Ectodermal cell (in vitro differentiated cells): Measurements from ENCODE around the gene AZI2.

ENCODE experiments used
- H3K27ac ChIP-seq: 2 replicates; pipeline ENCODE4 v1.7.0; 2013; ENCODE audit warnings: mild to moderate bottlenecking, low read depth, low read length; ENCODE audit not compliant: insufficient read depth, poor library complexity, severe bottlenecking
- H3K27me3 ChIP-seq: 2 replicates; pipeline ENCODE4 v1.7.0; 2013; ENCODE audit warnings: mild to moderate bottlenecking, low read length; ENCODE audit not compliant: insufficient read depth, control insufficient read depth, poor library complexity, severe bottlenecking
- H3K36me3 ChIP-seq: one replicate; pipeline ENCODE4 v1.7.0; 2013; ENCODE audit warnings: low read length; ENCODE audit not compliant: control insufficient read depth, insufficient read depth
- H3K4me1 ChIP-seq: one replicate; pipeline ENCODE4 v1.7.0; 2013; ENCODE audit warnings: low read length; ENCODE audit not compliant: control insufficient read depth, insufficient read depth
- H3K4me3 ChIP-seq: 2 replicates; pipeline ENCODE4 v1.7.0; 2013; ENCODE audit warnings: low read depth, low read length, control low read depth; ENCODE audit not compliant: insufficient read depth
- H3K9me3 ChIP-seq: 2 replicates; pipeline ENCODE4 v1.7.0; 2013; ENCODE audit warnings: mild to moderate bottlenecking, low read length, moderate library complexity; ENCODE audit not compliant: control insufficient read depth
- WGBS, 2 experiments: methylation state at CpG; one replicate each; pipeline ENCODE4 v1.1.7; 2013; ENCODE audit warnings: missing lambda C conversion rate in 2 of 2; 5-methylcytosine and 5-hydroxymethylcytosine counted together

AZI2 gene

DNA sequence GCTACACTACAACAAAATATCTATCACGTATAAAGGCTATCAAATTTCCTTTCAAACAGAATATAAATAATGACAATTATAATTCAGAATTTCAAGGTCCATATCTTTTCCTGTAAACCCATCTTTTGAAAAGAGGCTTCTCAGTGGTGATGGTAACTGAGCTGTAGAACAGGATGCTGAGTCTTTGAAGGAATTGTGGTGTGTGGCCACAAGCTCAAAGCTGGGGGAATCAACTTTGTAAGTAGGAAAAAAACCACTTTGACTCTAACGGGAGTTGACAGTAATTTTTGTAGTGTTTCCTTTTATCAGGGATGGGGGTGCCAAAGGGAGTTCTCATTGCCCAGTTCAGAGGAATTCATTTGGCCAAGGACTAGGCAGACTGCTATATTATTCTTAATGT is 13.4 kb downstream of the AZI2 start:
- WGBS, 2 experiments: 96 to 100% methylated on average over 2 of the region's 2 CpGs
- no peaks in the 10 kb centered on the region for H3K9me3 ChIP-seq
- H3K4me3 ChIP-seq: no peak overlapping the region
- H3K27ac ChIP-seq: no peak overlapping the region
- H3K36me3 ChIP-seq: no peaks in the 10 kb centered on the region
- no peaks in the 10 kb centered on the region for H3K4me1 ChIP-seq
- no peaks in the 10 kb centered on the region for H3K27me3 ChIP-seq

DNA sequence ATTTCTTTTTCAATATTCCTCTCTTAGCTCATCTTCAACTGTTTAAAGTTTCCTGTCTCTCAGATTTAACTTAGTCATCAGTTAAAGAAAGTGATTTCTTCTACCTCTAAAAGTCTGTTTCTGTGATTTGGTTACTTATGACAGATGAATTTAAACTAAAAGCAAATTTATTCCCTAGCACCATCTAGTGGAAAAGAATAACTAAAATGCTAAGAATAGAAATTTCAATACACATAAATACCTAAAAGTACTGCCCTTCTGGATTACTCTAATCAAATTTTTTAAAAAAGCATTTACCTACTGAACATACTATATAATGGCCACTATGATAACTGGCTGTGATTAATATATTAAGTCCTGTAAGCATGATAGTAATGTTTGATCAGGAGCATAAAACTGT is 14.1 kb downstream of the AZI2 start:
- no peak overlapping the region for H3K4me3 ChIP-seq
- H3K27me3 ChIP-seq: no peaks in the 10 kb centered on the region
- no peak overlapping the region for H3K27ac ChIP-seq
- no peaks in the 10 kb centered on the region for H3K4me1 ChIP-seq
- H3K9me3 ChIP-seq: no peaks in the 10 kb centered on the region
- no peaks in the 10 kb centered on the region for H3K36me3 ChIP-seq

DNA sequence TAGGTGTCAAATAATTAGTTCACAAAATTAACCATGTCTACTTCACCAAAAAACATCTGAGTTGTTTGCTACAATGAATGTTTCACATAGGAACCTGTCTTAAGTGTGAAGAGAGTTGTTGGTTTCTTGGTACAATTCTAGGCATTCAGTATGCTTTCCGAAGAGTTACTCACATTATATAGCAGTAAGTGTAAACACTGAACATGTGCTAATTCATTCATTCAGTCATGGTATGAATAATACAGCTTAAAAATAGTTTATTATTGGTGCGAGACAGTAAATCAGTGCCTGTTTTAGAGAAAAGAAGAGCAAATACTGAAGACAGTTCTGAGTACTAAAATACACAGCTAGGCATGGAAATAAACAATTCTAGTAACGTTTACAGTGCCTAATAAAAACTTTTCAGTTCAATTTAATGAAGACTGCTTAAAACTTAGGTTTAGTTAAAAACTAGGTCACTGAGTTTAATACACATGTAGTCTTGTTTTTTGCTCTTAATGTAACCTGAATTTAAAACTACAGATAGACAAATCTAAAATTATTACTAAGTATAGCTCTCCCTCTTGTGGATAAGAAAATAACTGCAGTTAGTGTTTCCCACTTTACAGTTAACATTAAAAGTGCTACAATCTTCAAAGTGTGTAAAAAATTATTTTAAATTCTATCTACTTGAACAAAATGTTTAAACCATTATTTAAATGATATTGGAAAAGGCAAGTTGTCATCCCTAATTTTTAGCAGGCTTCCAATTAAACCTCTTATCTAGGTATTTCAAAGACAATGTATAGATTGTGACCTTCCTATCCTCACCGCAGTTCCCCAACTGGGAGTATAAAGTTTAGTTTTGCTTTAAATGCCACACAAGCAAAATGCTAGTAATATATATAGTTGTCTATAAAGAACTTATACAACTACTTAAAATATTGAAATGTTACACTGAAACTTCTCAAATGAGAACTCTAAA is 20.2 kb downstream of the AZI2 start:
- no peaks in the 10 kb centered on the region for H3K9me3 ChIP-seq
- H3K4me3 ChIP-seq: no peak overlapping the region
- no peak overlapping the region for H3K27ac ChIP-seq
- no peaks in the 10 kb centered on the region for H3K36me3 ChIP-seq
- 91 to 100% methylated on average over 1 to 2 of the region's 4 CpGs for WGBS, 2 experiments
- no peaks in the 10 kb centered on the region for H3K27me3 ChIP-seq
- H3K4me1 ChIP-seq: no peaks in the 10 kb centered on the region

DNA sequence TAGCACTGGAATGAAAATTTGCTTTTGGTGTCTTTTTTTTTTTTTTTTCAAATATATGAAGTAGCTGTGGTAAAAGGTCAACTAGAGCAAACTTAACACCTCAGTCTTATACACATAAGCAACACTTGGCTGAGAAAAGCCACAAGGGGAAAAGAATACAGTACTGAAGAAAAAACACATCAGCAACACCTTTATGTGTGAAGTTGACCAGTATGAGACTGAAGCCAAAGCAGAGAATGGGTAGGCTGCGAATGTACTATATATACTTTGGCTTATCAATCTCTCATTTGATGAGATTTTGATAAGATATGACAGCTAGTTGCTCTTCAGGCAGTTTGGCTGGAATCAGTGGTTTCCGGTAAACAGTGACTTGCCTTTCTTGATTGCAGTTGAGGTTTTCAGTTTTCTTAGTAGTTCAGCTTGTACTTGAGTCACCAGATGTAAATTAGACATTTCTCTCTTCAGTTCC is 22.1 kb downstream of the AZI2 start:
- no peaks in the 10 kb centered on the region for H3K9me3 ChIP-seq
- H3K4me3 ChIP-seq: no peak overlapping the region
- H3K27ac ChIP-seq: no peak overlapping the region
- no peaks in the 10 kb centered on the region for H3K27me3 ChIP-seq
- no peaks in the 10 kb centered on the region for H3K36me3 ChIP-seq
- WGBS, 2 experiments: 96 to 97% methylated on average over 2 of the region's 2 CpGs
- H3K4me1 ChIP-seq: no peaks in the 10 kb centered on the region

DNA sequence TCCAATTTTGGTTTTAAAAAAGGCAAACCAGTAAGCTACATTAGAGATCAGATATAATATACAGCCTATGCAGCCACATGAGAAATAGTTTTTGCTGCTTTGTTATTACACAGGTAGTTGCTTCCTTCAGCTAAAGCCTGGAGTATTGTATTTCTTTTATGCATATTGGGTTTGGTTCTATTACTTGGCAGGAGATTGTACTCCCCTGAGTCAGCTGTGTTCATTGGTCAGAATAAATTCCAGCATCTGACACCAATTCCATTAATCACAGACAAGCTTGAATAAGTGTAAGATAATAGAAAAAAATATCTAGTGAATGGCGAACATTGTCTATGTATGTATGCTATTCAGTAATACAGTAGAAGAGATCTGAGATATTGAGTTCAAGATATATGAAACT is 26.2 kb downstream of the AZI2 start:
- WGBS, 2 experiments: 83 to 100% methylated on average over 1 of the region's 1 CpG
- Histone ChIP-seq H3K36me3 (no peaks in the 10 kb centered on the region), H3K27me3 (no peaks in the 10 kb centered on the region), H3K9me3 (no peaks in the 10 kb centered on the region), H3K27ac (no peak overlapping the region), H3K4me1 (no peaks in the 10 kb centered on the region), H3K4me3 (no peak overlapping the region)

DNA sequence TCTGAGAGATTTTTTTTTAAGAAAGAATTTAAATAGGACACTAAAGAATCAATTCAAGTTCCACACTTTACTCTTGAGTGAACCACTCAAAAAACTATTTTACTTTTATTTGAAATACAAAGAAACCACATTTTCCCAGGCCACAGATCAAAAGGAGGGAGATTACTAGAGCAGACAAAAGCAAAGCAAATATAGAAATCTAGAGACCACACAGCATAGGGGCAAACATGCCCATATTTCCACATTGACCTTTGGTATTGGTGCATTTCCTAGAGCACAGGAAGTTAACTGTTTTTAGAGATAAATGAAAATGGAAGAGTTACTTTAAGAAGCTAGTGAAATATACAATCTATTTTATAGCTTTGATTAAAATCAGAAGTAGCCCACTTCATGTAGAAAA is 27.6 kb downstream of the AZI2 start:
- H3K27ac ChIP-seq: no peak overlapping the region
- no peaks in the 10 kb centered on the region for H3K9me3 ChIP-seq
- no peaks in the 10 kb centered on the region for H3K4me1 ChIP-seq
- no peak overlapping the region for H3K4me3 ChIP-seq
- no peaks in the 10 kb centered on the region for H3K27me3 ChIP-seq
- H3K36me3 ChIP-seq: no peaks in the 10 kb centered on the region

DNA sequence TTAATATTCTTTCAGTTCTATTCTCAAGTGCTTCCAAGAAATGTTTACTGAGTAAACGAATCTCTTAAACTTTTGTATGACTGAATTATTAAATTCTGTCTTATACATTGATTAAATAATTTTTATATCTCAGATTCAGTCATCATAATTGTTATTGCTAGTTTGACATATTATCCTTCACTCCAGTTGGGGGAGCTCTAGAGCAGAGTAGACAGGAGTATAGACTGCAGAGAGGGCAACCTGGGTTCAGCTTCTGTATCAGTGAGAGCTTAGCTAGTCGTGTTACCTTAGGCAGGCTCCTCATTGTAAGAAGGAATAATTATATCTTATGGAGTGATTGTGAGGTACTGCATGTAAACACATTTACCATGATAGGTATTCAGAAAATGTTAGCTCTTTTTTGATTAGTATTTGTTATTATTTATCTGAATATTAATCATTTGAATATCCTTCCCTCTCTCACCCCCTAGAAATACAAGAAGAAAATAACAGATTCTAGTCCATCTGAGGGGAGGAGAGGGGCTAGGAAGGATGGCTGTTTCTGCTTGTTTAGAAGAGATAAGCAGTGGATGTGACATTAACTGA is 31.1 kb downstream of the AZI2 start:
- Histone ChIP-seq H3K4me3 (no peak overlapping the region), H3K27ac (no peak overlapping the region), H3K27me3 (no peaks in the 10 kb centered on the region), H3K36me3 (no peaks in the 10 kb centered on the region), H3K4me1 (no peaks in the 10 kb centered on the region), H3K9me3 (no peaks in the 10 kb centered on the region)
- WGBS, 2 experiments: 56 to 64% methylated on average over 1 of the region's 2 CpGs

DNA sequence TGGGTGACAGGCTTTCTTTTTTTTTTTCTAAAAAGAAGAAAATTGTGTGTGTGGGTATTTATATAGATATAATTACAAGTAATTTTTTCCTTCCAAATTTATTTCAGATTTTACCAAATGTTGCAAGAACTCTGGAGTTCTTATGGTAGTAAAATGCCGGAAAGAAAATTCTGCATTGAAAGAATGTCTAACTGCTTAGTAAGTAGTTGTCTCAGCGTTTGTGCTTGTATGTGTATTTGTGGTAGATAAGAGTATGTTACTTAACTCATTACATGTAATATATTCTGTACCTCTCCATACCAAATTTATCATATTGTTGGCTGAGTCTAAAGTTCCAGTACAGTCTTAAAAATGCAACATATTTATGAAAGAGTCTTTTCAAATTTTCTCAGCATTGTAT is 32.4 kb downstream of the AZI2 start:
- H3K27ac ChIP-seq: no peak overlapping the region
- 90 to 100% methylated on average over 1 to 2 of the region's 2 CpGs for WGBS, 2 experiments
- H3K4me3 ChIP-seq: no peak overlapping the region
- no peaks in the 10 kb centered on the region for H3K9me3 ChIP-seq
- H3K36me3 ChIP-seq: no peaks in the 10 kb centered on the region
- no peaks in the 10 kb centered on the region for H3K4me1 ChIP-seq
- no peaks in the 10 kb centered on the region for H3K27me3 ChIP-seq

DNA sequence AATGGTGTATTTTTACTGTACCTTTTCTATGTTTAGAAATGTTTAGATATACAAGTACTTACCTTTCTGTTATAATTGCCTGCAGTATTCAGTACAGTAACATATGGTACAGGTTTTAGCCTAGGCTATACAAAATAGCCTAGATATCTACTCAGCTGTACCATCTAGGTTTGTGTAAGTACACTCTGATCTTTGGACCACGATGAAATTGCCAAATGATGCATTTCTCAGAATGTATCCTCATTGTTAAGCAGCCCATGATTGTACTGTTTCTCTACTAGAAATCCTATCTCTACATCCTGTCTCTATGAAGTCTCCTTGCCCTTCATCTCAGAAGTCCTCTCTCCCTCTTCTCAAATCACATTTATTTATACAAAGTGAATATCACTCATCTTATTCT is 32.9 kb downstream of the AZI2 start:
- no peaks in the 10 kb centered on the region for H3K27me3 ChIP-seq
- H3K9me3 ChIP-seq: no peaks in the 10 kb centered on the region
- no peaks in the 10 kb centered on the region for H3K4me1 ChIP-seq
- no peak overlapping the region for H3K4me3 ChIP-seq
- no peaks in the 10 kb centered on the region for H3K36me3 ChIP-seq
- no peak overlapping the region for H3K27ac ChIP-seq
- 88 to 95% methylated on average over 1 of the region's 1 CpG for whole genome bisulfite sequencing, 2 experiments

DNA sequence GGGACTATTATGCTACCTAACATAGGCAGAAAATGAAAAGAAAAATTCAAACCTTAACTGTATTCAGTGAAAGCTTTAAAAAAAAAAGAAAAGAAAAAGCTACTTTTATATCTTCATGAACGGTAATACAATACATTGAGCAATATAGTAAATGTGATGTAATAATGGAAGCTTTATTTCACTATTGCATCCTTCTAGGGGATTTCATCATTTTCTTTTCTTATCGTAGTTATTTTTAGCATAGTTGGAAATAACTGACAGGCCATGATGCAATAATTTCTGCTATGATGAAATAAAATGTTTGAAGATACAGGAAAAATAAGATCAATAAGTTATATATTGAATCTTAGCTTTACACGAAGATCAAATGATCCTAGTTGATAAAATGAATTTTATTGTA is 40.4 kb downstream of the AZI2 start:
- H3K27ac ChIP-seq: no peak overlapping the region
- WGBS, 2 experiments: 86 to 100% methylated on average over 1 to 3 of the region's 3 CpGs
- H3K4me1 ChIP-seq: no peaks in the 10 kb centered on the region
- H3K9me3 ChIP-seq: no peaks in the 10 kb centered on the region
- no peaks in the 10 kb centered on the region for H3K36me3 ChIP-seq
- no peak overlapping the region for H3K4me3 ChIP-seq
- no peaks in the 10 kb centered on the region for H3K27me3 ChIP-seq
